ENCODE data around the gene OLIG1.

Gene OLIG1

DNA sequence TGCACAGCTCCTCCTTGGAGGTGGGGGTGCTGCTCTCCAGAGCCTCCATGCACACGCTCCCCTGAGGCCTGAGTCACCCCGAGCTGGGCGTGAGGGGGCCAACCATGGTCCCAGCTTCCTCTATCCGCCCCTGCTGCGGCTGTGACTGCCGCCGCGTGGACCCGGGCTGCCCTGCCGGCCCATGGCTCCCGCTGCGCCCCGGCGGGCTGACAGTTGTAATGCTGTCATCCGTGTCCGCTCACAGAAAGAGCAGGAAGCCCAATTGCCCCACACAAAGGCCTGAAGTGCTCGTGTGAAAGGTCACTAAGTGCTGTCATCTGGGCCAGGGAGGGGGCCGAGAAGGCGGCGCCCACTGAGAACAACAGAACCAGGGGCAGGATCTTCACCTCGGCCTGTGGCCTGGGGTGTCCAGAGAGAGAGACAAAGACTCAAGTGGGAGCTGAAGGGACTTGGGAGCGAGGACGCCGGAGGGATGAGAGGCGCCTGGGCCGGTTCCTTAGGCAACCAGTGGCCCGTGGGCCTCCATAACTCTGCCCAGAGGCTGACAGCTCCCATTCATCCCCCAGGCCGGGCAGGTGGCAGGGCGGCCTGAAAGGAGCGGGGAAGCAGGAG is 31.5 kb downstream of the OLIG1 start:
- DNase-seq (ENCODE audit: low spot score): peak; percentile 75

DNA sequence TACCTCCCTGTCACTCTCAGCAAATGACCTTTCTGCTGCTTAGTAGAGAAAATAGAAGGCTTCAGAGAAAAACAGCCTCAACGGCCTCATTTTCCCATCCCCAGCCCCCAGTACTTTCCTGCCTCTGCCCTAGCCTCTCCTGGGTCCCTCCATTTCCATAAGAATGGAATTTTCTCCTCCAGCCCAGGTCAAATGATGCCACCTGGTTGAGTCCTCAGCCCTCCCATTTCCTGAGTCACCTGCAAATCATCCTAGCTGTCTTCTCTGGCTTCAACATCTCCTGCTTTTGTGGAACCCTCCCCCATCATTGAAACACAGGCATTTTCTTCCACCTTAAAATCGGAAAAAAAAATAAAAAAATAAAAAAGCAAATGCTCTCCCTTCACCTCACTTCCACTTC is 35.1 kb downstream of the OLIG1 start:
- DNase-seq (ENCODE audit: low spot score): no peak

DNA sequence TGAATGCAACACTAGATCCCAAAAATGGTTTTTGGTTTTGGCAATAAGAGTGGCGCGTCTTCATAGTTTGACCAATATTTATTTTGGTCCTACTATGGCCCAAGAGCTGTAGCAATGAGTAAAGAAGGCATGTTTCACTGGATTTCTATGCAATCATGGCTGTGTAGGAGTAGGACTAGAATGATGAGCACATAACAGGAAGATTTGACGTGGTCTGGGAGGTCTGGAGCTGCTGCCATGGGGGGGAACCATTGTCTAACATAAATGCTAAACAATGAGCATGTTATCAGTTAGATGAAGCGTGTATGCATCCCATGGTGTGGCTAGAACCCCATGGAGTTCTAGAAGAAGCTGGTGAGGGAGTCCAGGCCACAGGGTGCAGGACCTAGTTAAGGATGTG is 38.3 kb downstream of the OLIG1 start:
- no peak for DNase-seq (ENCODE audit: low spot score)

DNA sequence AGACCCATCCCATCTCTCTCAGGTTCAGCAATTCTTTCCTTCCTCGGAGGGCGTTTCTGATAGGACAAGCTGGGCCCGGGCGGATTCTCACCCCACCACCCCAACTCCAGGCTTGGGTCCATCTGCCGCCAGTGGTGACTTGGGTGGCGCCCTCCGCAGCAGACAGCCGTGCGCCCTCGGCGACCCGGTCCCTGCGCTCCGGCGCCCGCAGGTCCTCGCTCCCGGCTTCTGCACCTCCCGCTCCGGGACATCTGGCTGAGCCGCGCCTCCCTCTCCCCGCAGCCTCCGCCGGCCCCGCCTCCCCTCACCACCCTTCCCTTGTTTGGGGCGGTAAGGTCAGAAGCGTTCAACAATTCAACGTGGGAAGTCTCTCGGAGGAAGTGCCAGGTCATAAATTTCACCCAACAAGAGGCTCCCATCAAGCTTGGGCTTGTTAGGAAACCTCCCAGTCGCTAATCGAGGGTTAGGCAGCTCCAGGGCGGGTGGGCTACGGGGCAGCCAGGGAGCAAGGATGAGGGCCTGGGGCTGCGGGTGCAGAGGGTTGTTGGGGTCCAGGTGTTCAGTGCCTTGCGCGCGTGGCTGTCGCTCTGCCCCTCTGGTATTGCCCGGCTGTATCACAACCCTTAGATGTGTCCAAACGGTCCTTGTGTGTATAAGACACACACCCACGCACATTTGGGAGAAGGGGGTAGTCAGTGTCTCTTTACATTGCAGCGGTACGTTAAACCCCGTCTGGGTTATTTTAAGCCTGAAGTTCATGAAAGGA is 39.8 kb downstream of the OLIG1 start:
- peak; percentile 70 for DNase-seq (ENCODE audit: low spot score)

DNA sequence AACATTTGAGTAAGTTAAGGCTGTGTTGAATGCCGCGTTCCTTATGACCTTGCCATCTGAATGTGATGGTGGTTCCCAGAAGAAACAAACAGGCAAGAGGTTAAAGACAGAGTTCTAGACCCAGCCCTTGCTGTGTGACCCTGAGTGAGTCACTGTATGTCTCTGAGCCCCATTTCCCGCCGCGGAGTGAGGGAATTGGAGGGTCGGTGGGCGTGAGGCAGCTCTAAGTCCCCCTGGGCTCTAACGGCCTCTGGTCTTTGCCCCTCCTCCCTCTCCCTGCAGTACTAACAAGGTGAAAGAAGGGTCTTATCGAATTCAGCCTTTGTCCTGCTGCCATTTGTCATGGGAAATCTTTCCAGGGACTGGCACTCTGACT is 40.4 kb downstream of the OLIG1 start:
- no peak for DNase-seq (ENCODE audit: low spot score)

DNA sequence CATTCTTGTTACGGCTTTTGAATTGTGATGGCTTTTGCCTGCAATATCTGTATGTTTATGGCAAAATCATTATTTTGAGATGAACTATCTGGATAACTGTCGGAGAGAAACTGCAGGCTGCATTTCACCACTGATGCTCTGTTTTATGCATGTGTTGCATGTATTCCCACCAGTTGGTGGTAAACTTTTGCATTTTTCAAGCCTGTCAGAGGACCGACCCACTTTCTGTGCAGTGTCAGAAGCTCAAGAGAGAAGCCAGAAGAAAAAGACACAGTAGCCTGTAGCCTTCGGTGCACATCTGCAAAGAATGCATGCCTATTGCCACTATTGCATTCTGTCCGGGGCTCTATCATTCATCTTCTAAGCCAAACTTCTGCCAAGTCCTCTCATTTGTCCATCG is 41.6 kb downstream of the OLIG1 start:
- no peak for DNase-seq (ENCODE audit: low spot score)

DNA sequence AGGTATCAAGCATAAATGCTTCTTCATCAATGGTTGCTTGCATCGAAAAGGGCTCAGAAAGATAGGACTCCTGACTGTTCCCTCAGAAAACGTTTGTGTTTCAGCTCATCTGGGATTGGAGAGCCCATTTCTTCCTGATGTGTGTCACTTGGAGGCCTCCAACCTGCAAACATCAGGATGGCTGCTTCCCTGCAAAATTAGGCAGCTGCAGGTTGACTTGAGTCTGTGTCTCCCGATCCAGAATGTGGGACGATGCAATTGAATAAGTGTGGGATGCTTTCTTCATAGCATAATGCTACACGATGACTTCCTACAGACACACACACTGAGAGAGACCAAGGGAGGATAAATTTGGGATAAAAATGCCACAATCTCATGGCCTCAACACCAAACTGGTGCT is 42.2 kb downstream of the OLIG1 start:
- no peak for DNase-seq (ENCODE audit: low spot score)

DNA sequence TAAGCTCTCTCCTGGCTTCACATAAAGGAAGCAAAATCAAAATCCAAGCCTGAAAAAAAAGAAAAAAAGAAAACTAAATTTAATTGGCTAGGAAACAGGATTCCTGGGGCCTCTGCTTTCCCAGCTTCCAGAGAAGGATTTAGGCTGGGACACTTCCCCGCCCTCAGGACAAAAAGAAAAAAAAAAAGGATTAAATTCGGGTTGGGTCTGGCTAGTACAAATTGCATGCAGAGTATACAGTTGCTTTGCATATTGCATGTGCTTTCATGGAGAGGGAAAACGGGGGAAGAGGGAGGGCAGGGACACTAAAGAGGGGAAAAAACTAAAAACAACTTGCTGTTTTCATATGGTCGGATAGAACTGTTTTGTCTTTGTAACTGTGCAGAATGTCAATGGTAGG is 42.7 kb downstream of the OLIG1 start:
- no peak for DNase-seq (ENCODE audit: low spot score)

DNA sequence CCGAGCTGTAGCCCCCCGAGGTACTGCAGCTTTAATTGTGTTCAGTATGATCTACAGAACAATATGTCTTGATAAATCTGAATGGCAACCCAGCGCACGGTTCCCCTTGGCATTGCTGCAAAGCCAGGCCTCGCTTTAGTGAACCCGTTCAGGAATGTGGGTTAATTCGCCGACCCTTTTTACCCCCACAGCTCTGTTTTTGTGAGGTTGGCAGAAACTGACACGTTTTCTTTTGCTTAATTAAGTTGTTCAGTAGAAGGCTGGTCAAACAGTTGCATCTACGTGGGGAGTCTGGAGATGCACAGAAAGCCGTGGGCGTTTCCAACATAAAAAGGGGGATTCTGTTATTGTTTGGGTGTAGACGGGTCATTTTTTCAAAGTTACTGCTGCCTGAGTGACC is 43.2 kb downstream of the OLIG1 start:
- no peak for DNase-seq (ENCODE audit: low spot score)

DNA sequence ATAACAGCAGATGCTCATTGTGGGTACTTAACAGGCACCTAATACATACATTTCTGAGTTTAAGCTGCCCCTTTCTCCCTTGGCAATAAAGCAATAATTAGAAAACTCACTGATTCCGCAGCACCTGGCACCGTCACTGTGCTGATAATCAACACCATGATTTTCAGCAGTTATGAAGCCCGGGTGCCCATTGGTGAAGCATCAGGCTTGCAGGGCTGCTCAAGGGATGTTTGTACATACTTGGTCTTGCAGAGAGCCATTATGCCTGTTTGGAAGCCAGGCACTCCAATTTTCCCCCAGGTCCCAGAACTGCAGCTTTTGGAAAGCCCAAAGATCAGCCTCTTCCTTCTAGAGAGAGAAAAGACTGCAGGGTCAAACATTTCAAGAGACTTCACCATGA is 44.3 kb downstream of the OLIG1 start:
- DNase-seq (ENCODE audit: low spot score): no peak

DNA sequence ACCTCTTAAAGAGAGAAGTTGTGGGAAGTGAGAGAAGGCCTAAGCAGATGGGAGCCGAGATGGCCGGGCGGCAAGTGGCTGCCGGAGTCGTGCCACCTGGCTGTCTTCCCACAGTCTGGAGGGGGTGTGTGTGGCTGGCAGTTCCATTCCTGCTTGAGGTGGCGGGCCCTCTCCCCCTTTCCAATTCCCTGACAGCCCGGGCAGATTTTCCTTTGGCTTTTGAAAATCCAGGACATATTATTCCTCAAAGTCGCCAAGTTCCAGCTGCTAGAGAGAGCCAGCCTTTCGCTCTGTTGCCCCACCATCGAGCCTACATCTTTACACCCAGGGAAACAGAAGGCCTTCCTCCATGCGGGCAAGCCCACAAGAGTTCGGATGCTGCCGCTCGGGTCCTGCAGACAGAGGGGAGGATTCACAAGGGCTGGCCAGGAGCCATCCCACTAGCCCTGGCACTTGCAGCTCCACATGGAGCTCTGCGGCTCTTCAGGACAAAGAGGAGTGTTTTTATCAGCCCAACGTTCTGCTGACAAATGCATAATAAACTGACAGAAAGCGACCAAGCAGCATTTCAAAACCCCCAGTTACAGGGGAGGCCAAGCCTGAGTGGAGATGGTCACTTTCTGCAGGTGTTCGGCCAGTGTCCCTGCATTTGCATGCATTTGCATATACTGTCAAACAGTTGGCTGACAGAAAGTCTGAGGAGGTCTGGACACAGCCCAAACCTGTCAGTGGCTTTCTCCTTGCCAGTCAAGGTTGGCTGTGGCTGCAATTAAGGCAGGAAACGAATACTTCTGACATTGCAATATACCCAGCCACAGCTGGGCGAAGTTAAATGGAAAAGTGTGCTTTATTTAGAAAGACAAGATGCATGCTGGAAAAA is 45.9 kb downstream of the OLIG1 start:
- DNase-seq (ENCODE audit: low spot score): no peak

DNA sequence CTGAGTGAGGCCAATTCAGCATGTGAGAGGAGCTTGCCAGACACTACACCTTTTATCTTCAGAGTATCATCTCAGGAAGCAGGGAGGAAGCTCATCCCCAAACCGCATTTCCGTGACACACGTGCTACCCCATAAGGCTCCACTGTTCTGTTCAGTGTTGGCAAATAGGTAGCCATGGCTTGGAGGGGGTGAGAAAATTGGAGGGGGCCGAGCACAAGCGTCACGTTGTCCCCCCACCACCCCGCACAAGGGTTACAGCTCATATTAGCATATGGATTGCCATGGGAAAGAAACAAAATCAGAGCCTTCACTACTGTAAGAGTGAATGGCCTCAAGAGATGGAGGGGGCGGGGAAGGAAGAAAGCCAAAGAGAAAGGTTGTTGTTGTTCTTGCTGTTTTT is 46.7 kb downstream of the OLIG1 start:
- DNase-seq (ENCODE audit: low spot score): no peak

DNA sequence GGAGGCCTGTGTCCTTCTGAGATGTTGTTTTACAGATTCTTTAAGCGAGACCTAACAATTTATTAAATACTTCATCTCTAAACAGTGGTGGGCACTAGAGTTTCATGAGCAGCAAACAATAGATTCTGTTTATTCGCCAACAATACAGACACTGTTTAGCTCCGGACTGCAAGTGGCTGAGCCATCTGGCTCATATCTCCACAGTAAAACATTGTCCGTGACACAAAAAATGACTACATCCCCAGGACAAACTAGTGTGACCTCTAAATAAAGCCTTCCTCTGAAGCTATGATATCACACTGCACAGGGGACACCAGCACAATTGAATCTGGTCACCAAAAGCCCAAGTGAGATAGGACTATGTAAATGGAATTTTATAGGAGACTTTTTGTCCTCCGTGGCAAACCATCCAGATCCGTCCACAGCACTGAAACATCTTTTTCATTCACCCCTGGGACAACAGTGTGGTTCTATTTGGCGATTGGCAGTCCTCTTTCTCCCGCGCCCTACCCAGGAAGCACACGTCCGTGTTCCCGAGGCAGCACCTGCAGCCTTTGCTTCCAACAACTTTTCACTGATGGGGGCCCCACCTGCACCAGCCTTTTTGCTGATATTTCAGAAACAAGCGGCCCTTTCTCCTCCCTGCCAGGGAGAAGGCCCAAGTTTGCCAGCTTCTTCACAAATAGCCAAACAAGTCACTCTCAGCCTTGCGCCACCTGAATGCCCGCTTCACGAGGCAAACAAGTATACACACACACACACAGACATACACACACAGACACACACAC is 47.4 kb downstream of the OLIG1 start:
- DNase-seq (ENCODE audit: low spot score): no peak
